Erythroblast (primary cell): Measurements from ENCODE around the gene RAD23B.

Experiments used
- GATA1 ChIP-seq: IDR thresholded peaks from 2 replicates; pipeline ENCODE4 v1.6.1; 2011; ENCODE audit warnings: low read depth, mild to moderate bottlenecking, control low read depth, low read length, moderate library complexity
- POLR2A ChIP-seq: IDR thresholded peaks from 2 replicates; pipeline ENCODE4 v1.6.1; 2011; ENCODE audit warnings: mild to moderate bottlenecking, low read length

GRCh38 chr9:107361816-107362215, 78.7 kb downstream of the RAD23B start:
- TF ChIP-seq POLR2A: no peak
- no peak for TF ChIP-seq GATA1
